PFSK-1 (cell line): ENCODE measurements around the gene ARHGEF11.

Source experiments
- FOXP2 ChIP-seq: optimal IDR thresholded peaks from 2 replicates; pipeline ENCODE3; 2011; ENCODE audit warnings: borderline replicate concordance, control low read depth, inconsistent platforms; ENCODE audit not compliant: insufficient read depth; ENCODE audit errors: extremely low read length, extremely low read depth
- POLR2AphosphoS5 ChIP-seq: IDR thresholded peaks from 2 replicates; pipeline ENCODE4 v1.6.1; 2012; ENCODE audit warnings: low read depth, mild to moderate bottlenecking, control low read depth, low read length, moderate library complexity
- REST ChIP-seq, 2 experiments: IDR thresholded peaks; 2 replicates each; pipeline versions ENCODE4 v1.6.1 to v1.8.0; 2011 to 2012; ENCODE audit warnings: low read depth in 2 of 2, low read length in 2 of 2, control low read depth in 1 of 2, inconsistent platforms in 1 of 2, mild to moderate bottlenecking in 1 of 2, moderate library complexity in 1 of 2; ENCODE audit not compliant: insufficient read depth in 1 of 2
- SIN3A ChIP-seq: IDR thresholded peaks from 2 replicates; pipeline ENCODE4 v1.6.1; 2012; ENCODE audit warnings: mild to moderate bottlenecking, low read length, moderate library complexity, borderline replicate concordance; ENCODE audit not compliant: insufficient read depth
- TAF1 ChIP-seq: IDR thresholded peaks from 2 replicates; pipeline ENCODE4 v1.6.1; 2012; ENCODE audit warnings: low read length, control low read depth, borderline replicate concordance; ENCODE audit not compliant: insufficient read depth

ARHGEF11 gene

GRCh38 chr1:156956333-156956732 is 89.2 kb downstream of the ARHGEF11 start:
- TF ChIP-seq REST (IDR thresholded peaks at IDR 0.05; ENCODE audit: insufficient read depth in 1 of 2, low read depth in 2 of 2, low read length in 2 of 2) (no peak), POLR2AphosphoS5 (no peak), SIN3A (no peak), TAF1 (no peak), FOXP2 (no peak)

- TF ChIP-seq POLR2AphosphoS5, result no peak
- TF ChIP-seq TAF1, result no peak
- TF ChIP-seq FOXP2, result no peak
- no peak for TF ChIP-seq REST (IDR thresholded peaks at IDR 0.05; ENCODE audit: insufficient read depth in 1 of 2, low read depth in 2 of 2, low read length in 2 of 2)
- no peak for TF ChIP-seq SIN3A
These were observed 92.0 kb downstream of the ARHGEF11 start for GRCh38 chr1:156953571-156953970.

- TF ChIP-seq POLR2AphosphoS5 (no peak), SIN3A (no peak), TAF1 (no peak), REST (IDR thresholded peaks at IDR 0.05; ENCODE audit: insufficient read depth in 1 of 2, low read depth in 2 of 2, low read length in 2 of 2) (no peak), FOXP2 (no peak)
These were observed 94.2 kb downstream of the ARHGEF11 start for GRCh38 chr1:156951371-156951770.

- TF ChIP-seq REST (IDR thresholded peaks at IDR 0.05; ENCODE audit: insufficient read depth in 1 of 2, low read depth in 2 of 2, low read length in 2 of 2) (no peak), POLR2AphosphoS5 (no peak), FOXP2 (no peak)
These were observed 96.4 kb downstream of the ARHGEF11 start for GRCh38 chr1:156949127-156949526.

GRCh38 chr1:156948708-156949107 is 96.8 kb downstream of the ARHGEF11 start:
- no peak for TF ChIP-seq POLR2AphosphoS5
- TF ChIP-seq TAF1, result no peak
